WTC11 (cell line): ENCODE results near the gene RBSN. TPM values are rescaled to one million over a fixed set of nuclear protein-coding genes. Genes with fewer than 3 reads are reported as not detected.
A peak's percentile ranks its signal among the peaks of the same experiment; 100 is the strongest.

Experiments used
- ATAC-seq: fragments of 200-7000 bp; cut with Tn5 transposase; 2 replicates; pipeline ENCODE4 v1.10.0; 2021; ENCODE audit warnings: mild to moderate bottlenecking, moderate library complexity
- CTCF ChIA-PET: fragments of 300-600 bp; sonication (Branson Sonifier 250); formaldehyde crosslinking; loops from one replicate; lab custom pipeline; 2021; ENCODE audit warnings: antibody characterized with exemption; lab: Charles Lee
- POLR2A ChIA-PET: fragments of 350-600 bp; sonication (Branson Sonifier 250); formaldehyde crosslinking; loops from one replicate; lab custom pipeline; 2021; ENCODE audit warnings: antibody characterized with exemption; lab: Charles Lee
- DNase-seq: peaks from one replicate; pipeline ENCODE4 v3.0.0; 2021; ENCODE audit warnings: low spot score
- H3K27ac Mint-ChIP-seq: 2 replicates; pipeline ENCODE4 v1.8.0; 2021; ENCODE audit warnings: mixed read lengths
- H3K27me3 Mint-ChIP-seq: 2 replicates; pipeline ENCODE4 v1.8.0; 2021; ENCODE audit warnings: low read depth, mild to moderate bottlenecking, moderate library complexity, mixed read lengths
- H3K36me3 Mint-ChIP-seq: 2 replicates; pipeline ENCODE4 v1.8.0; 2021; ENCODE audit warnings: mixed read lengths
- H3K4me1 Mint-ChIP-seq: 2 replicates; pipeline ENCODE4 v1.8.0; 2022; ENCODE audit warnings: mixed read lengths
- H3K4me3 Mint-ChIP-seq: 2 replicates; pipeline ENCODE4 v1.8.0; 2021; ENCODE audit warnings: mild to moderate bottlenecking, moderate library complexity, mixed read lengths
- H3K9me3 Mint-ChIP-seq: 2 replicates; pipeline ENCODE4 v1.8.0; 2021; ENCODE audit warnings: mixed read lengths
- AFF4 ChIP-seq: sonication (generic); formaldehyde crosslinking; IDR thresholded peaks from 2 replicates; pipeline ENCODE4 v1.8.1; 2023; ENCODE audit warnings: mild to moderate bottlenecking, missing genetic modification reagents, borderline replicate concordance
- ATF3 ChIP-seq: sonication (generic); formaldehyde crosslinking; conservative IDR thresholded peaks from 2 replicates; pipeline ENCODE4 v1.8.1; 2022; ENCODE audit warnings: mild to moderate bottlenecking, missing genetic modification reagents
- CREM ChIP-seq: sonication (generic); formaldehyde crosslinking; IDR thresholded peaks from 2 replicates; pipeline ENCODE4 v1.8.1; 2022; ENCODE audit warnings: mild to moderate bottlenecking, missing genetic modification reagents, moderate library complexity
- ERG ChIP-seq: fragments of 250-450 bp; sonication (Bioruptor Pico); IDR thresholded peaks from 2 replicates; pipeline ENCODE4 v1.8.0; 2021; ENCODE audit warnings: mild to moderate bottlenecking
- FOXP4 ChIP-seq: sonication (generic); formaldehyde crosslinking; IDR thresholded peaks from 2 replicates; pipeline ENCODE4 v1.8.0; 2022; ENCODE audit warnings: mild to moderate bottlenecking, missing genetic modification reagents
- HMGA2 ChIP-seq: fragments of 250-450 bp; sonication (Bioruptor Pico); IDR thresholded peaks from 2 replicates; pipeline ENCODE4 v1.4.0; 2021; ENCODE audit warnings: mild to moderate bottlenecking, moderate library complexity
- JUN ChIP-seq: sonication (generic); formaldehyde crosslinking; IDR thresholded peaks from 2 replicates; pipeline ENCODE4 v1.8.0; 2023; ENCODE audit warnings: mild to moderate bottlenecking, missing genetic modification reagents
- MAX ChIP-seq: sonication (generic); formaldehyde crosslinking; IDR thresholded peaks from 2 replicates; pipeline ENCODE4 v1.8.0; 2022; ENCODE audit warnings: mild to moderate bottlenecking, missing genetic modification reagents
- MLX ChIP-seq: sonication (generic); formaldehyde crosslinking; IDR thresholded peaks from 2 replicates; pipeline ENCODE4 v1.8.1; 2023; ENCODE audit warnings: mild to moderate bottlenecking, missing genetic modification reagents, moderate library complexity
- MYBL2 ChIP-seq: sonication (generic); formaldehyde crosslinking; IDR thresholded peaks from 2 replicates; pipeline ENCODE4 v1.8.1; 2023; ENCODE audit warnings: mild to moderate bottlenecking, moderate library complexity, missing genetic modification reagents
- NFE2L1 ChIP-seq: sonication (generic); formaldehyde crosslinking; IDR thresholded peaks from 2 replicates; pipeline ENCODE4 v1.8.1; 2023; ENCODE audit warnings: missing genetic modification reagents
- NR1H2 ChIP-seq: sonication (generic); formaldehyde crosslinking; IDR thresholded peaks from 2 replicates; pipeline ENCODE4 v1.9.0; 2021; ENCODE audit warnings: mild to moderate bottlenecking, moderate library complexity, missing genetic modification reagents
- NR3C1 ChIP-seq: sonication (generic); formaldehyde crosslinking; conservative IDR thresholded peaks from 2 replicates; pipeline ENCODE4 v1.8.1; 2023; ENCODE audit warnings: low read depth, mild to moderate bottlenecking, missing genetic modification reagents
- RORB ChIP-seq: fragments of 250-450 bp; sonication (Bioruptor Pico); IDR thresholded peaks from 2 replicates; pipeline ENCODE4 v1.9.0; 2021; ENCODE audit warnings: mild to moderate bottlenecking
- SMAD3 ChIP-seq: sonication (generic); formaldehyde crosslinking; IDR thresholded peaks from 2 replicates; pipeline ENCODE4 v1.8.0; 2022; ENCODE audit warnings: missing genetic modification reagents, mild to moderate bottlenecking, borderline replicate concordance
- ZBTB21 ChIP-seq: sonication (generic); formaldehyde crosslinking; IDR thresholded peaks from 2 replicates; pipeline ENCODE4 v1.8.1; 2023; ENCODE audit warnings: mild to moderate bottlenecking, missing genetic modification reagents, borderline replicate concordance
- ZNF138 ChIP-seq: sonication (generic); formaldehyde crosslinking; conservative IDR thresholded peaks from 2 replicates; pipeline ENCODE4 v1.8.1; 2022; ENCODE audit warnings: mild to moderate bottlenecking, moderate library complexity, missing genetic modification reagents
- ZNF219 ChIP-seq: sonication (generic); formaldehyde crosslinking; IDR thresholded peaks from 2 replicates; pipeline ENCODE4 v1.8.0; 2023; ENCODE audit warnings: missing genetic modification reagents, mild to moderate bottlenecking, borderline replicate concordance
- ZNF396 ChIP-seq: fragments of 250-450 bp; sonication (Bioruptor Pico); IDR thresholded peaks from 2 replicates; pipeline ENCODE4 v1.8.0; 2021; ENCODE audit warnings: mild to moderate bottlenecking, moderate library complexity, borderline replicate concordance
- ZSCAN18 ChIP-seq: fragments of 250-450 bp; sonication (Bioruptor Pico); IDR thresholded peaks from 2 replicates; pipeline ENCODE4 v2.1.2; 2022; ENCODE audit warnings: mild to moderate bottlenecking, moderate library complexity
- total RNA-seq: library from RNA; stranded (reverse); gene quantifications from 3 replicates; pipeline ENCODE4 v1.2.3, GENCODE V29; 2021

The RBSN gene
- total RNA-seq, 1 experiment from 2014 or later: 24.2 TPM

GRCh38 chr3:15116032-15116669 lies 17.2 kb upstream of the RBSN start:
- Mint-ChIP-seq H3K9me3 (peaks cover 4% of the 10 kb centered on the region; the same call in 1 of the 2 replicates), H3K4me3 (no peak overlapping the region), H3K4me1 (peaks cover 27% of the 10 kb centered on the region), H3K27ac (no peak overlapping the region), H3K27me3 (peaks cover 29% of the 10 kb centered on the region), H3K36me3 (0 out of 2 replicates have a peak, but pooled peaks cover 2% of the 10 kb centered on the region)
- CTCF ChIA-PET: interaction anchor here (3.1 kb wide), 1 partner anchor 90 kb away, joined by 11 read pairs; the partner anchor contains the start of gene CAPN7
- POLR2A ChIA-PET: no interaction called here
- TF ChIP-seq NR3C1 (CRISPR knock-in tag): no peak
- no peak for TF ChIP-seq MAX
- TF ChIP-seq MLX (CRISPR knock-in tag): no peak
- no peak for TF ChIP-seq CREM (CRISPR knock-in tag)
- TF ChIP-seq NFE2L1: no peak
- TF ChIP-seq JUN: no peak
- no peak for TF ChIP-seq NR1H2
- no peak for TF ChIP-seq AFF4 (CRISPR knock-in tag)
- no peak for TF ChIP-seq ZNF396 (CRISPR knock-in tag)
- ATAC-seq (no peak), DNase-seq (no peak)

GRCh38 chr3:15114466-15115358 lies 15.8 kb upstream of the RBSN start:
- ChIA-PET CTCF (interaction anchor here (0.6 to 3.1 kb wide), 3 partner anchors 10 to 265 kb away, joined by 3 to 11 read pairs (median 4); partner anchors contain the start of gene CAPN7), POLR2A (no interaction called here)
- H3K36me3 Mint-ChIP-seq: 0 out of 2 replicates have a peak, but pooled peaks cover 2% of the 10 kb centered on the region
- peak; percentile 22 for ATAC-seq
- H3K9me3 Mint-ChIP-seq: peaks cover 4% of the 10 kb centered on the region; the same call in 1 of the 2 replicates
- peak overlapping the region; percentile 49 for H3K4me3 Mint-ChIP-seq
- peaks cover 27% of the 10 kb centered on the region for H3K4me1 Mint-ChIP-seq
- peaks cover 29% of the 10 kb centered on the region for H3K27me3 Mint-ChIP-seq
- H3K27ac Mint-ChIP-seq: no peak overlapping the region
- no peak for DNase-seq
- no peak for TF ChIP-seq SMAD3 (CRISPR knock-in tag)
- TF ChIP-seq ATF3 (CRISPR knock-in tag): no peak
- no peak for TF ChIP-seq ERG (CRISPR knock-in tag)
- no peak for TF ChIP-seq ZBTB21 (CRISPR knock-in tag)
- TF ChIP-seq ZSCAN18 (CRISPR knock-in tag): no peak
- TF ChIP-seq ZNF138 (CRISPR knock-in tag): no peak
- no peak for TF ChIP-seq ZNF219 (CRISPR knock-in tag)
- no peak for TF ChIP-seq MYBL2
- TF ChIP-seq RORB: no peak
- TF ChIP-seq FOXP4 (CRISPR knock-in tag): no peak
- no peak for TF ChIP-seq HMGA2 (CRISPR knock-in tag)
